KOPT-K1 (cell line): ENCODE data around the gene RIC3.

Experiments
- H3K27ac ChIP-seq: fragments of 200-600 bp; sonication (generic); 2 replicates; pipeline ENCODE4 v1.5.1; 2016; ENCODE audit warnings: antibody characterized with exemption, mild to moderate bottlenecking, low read depth, low read length; ENCODE audit not compliant: poor library complexity, severe bottlenecking
- H3K36me3 ChIP-seq: fragments of 200-600 bp; sonication (generic); 2 replicates; pipeline ENCODE4 v1.5.1; 2017; ENCODE audit warnings: antibody characterized with exemption, mild to moderate bottlenecking, low read length, moderate library complexity; ENCODE audit not compliant: insufficient read depth
- H3K9me3 ChIP-seq: fragments of 200-600 bp; sonication (generic); 2 replicates; pipeline ENCODE4 v1.5.1; 2017; ENCODE audit warnings: antibody characterized with exemption, low read length, mild to moderate bottlenecking; ENCODE audit not compliant: insufficient read depth, poor library complexity, severe bottlenecking

The RIC3 gene

DNA sequence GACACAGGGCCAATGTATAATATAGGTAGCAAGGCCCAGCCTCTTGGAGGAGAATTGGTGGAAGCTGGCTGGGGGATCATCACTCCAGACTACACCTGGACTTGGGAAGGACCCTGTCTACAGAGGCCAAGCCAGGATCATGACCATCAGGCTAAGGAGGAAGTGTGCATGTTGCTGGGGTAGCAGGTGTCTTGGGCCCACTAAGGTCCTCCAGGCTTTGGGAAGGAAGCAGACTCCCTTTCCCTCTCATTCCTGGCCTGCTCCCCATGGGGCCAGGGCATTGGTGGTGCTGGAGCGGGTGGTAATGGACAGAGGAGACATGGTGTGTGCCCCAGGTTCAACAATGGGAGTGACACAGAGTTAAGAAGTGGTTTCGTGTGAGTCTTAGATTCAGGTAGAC, 103.8 kb downstream of the RIC3 start:
- H3K27ac ChIP-seq = no peak overlapping the region
- no peaks in the 10 kb centered on the region for H3K36me3 ChIP-seq
- no peaks in the 10 kb centered on the region for H3K9me3 ChIP-seq

DNA sequence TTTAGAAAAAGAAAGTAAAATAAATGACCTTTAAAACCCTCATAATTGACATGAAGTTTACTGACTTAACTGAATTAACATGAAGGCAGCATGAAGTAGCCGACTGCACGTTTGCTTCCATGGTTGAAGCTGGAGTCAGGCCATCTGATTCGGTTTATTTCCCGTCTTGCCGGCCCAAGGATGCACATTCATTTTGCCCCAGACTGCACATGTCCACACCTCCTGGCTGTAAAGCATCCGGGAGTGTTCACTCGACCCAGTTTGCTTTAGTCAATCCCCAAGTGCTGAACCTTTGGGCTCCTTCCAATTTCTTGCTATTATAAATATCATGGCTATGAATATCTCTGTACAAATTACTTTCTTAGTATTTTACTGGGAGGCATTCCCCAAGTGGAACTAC, 105.5 kb downstream of the RIC3 start:
- Histone ChIP-seq H3K27ac (no peak overlapping the region), H3K9me3 (no peaks in the 10 kb centered on the region), H3K36me3 (no peaks in the 10 kb centered on the region)

GRCh38 chr11:8062781-8063257, 106.0 kb downstream of the RIC3 start:
- Histone ChIP-seq H3K36me3 (no peaks in the 10 kb centered on the region), H3K27ac (no peak overlapping the region), H3K9me3 (no peaks in the 10 kb centered on the region)

DNA sequence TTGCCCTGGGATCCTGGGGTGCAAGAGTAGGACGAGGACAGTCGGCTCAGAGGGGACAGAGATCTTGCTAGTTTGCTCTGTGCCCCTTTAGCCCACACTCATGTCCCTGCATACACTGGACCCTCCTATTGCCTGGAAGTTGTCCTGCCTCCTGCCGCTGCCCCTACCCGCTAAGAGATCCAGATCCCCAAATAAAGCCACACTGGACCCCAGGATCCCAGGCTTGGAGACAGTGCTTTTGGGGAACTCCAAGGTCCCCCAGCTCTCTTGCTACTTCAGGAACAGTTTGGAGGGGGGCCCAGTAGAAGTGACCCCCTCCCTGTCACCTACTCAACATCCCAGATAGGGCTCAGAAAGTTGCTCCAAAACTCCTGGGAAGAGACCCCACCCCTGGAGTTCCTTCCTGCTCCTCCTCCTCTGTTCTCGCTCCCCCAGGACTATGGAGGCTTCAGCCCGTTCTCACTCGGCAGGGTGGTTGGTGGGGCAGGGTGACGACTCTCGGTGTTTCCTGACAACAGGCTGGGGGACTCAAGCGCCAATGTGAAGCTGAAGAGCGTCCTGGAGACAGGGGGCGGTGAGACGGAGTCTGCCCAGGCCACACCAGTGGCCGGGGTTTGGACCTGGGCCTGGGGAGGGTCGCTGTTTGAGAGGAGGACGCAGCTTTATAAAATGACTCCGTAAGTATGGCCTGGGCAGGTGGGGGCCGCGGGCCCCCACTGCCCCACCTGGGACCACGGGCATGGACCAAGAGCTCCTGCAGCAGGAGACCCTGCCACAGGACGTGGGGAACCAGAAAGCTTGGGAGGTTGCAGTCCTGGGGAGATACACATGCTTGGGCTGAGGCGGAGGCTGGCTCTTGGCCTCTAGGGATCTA, 107.0 kb downstream of the RIC3 start:
- H3K27ac ChIP-seq = no peak overlapping the region
- H3K9me3 ChIP-seq = no peaks in the 10 kb centered on the region
- H3K36me3 ChIP-seq = no peaks in the 10 kb centered on the region

DNA sequence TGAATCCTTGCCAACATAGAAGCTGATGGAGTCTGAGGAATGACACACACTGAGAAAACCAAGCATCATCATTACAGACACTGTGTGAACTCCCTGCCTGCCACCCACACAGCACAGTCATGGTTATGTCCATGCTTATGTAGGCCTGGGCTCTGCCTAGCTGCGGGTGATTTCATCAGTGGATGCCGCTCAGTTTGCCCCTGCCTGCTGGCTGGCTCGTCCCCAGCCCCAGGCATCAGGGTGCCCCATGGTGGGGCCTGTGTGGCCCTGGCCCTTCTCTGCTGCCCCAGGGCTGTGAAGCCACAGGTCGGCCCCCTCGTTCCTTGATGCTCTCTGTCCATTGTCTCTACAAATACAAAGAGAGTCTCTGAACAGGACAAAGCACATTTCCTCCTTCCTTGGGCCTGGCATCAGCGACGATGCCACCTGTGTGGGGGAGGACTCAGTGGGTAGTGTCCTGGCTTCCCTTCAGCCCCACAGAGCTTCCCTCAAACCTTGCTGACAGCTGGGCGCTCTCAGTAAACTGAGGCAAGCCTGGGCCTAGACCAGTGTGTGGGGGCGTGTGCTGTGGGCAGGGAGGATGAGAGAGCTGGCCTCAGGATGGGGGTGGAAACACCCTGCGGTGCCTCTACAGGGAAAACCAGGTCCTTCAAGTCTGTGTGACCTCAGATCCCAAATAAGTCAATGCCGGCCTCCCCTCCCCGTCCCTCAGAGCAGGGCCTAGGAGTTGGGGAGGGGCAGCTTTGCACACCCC, 107.8 kb downstream of the RIC3 start:
- Histone ChIP-seq H3K9me3 (no peaks in the 10 kb centered on the region), H3K27ac (no peak overlapping the region), H3K36me3 (no peaks in the 10 kb centered on the region)

DNA sequence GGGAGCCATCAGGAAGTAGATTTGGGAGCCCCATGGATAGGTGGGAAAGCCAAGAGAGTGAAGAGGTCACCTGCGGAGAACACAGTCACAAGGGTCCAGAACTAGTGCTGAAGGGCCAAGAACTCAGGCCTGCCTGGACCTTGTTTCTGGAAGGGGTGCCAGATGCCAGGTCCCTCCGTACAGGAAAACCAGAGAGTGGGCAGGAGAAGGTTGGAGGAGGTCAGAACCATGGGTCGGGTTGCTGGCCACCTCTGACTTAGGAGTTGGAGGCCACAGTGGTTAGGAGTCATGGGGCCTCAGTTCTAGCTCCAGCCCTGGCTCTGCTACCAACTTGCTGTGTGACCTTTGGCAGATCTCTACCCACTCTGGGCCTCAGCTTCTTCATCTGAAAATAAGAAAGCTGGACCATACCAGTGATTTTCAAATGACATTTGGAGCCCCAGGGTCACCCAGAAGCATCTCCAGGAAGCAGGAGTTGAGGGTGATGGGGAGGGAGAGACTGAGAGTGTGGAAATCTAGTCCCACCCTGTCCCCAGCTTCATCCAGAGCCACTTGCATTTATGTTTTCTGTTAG, 108.6 kb downstream of the RIC3 start:
- Histone ChIP-seq H3K27ac (no peak overlapping the region), H3K36me3 (no peaks in the 10 kb centered on the region), H3K9me3 (no peaks in the 10 kb centered on the region)

DNA sequence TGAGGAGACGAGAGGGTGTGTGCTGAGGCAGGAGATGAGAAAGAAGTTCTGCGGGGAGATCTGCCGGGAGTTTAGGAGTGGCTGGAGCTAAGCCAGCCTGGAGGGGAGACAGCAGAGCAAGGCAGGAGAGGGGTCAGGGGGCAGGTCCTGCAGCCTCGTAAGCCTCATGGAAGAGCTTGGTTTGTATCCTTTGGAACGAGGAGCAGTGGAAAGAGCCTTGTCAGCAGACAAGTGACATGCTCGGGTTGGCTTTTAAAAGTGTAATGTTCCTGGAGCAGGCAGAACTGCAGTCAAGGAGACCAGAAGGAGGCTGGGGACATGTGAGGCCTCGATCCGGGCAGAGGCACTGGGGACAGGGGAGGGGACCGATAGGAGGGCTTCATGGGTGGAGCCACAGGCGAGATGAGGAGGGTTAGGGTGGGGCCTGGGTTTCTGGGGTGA, 109.2 kb downstream of the RIC3 start:
- Histone ChIP-seq H3K36me3 (no peaks in the 10 kb centered on the region), H3K9me3 (no peaks in the 10 kb centered on the region), H3K27ac (no peak overlapping the region)

GRCh38 chr11:8059030-8059429, 109.8 kb downstream of the RIC3 start:
- H3K36me3 ChIP-seq = no peaks in the 10 kb centered on the region
- H3K27ac ChIP-seq = no peak overlapping the region
- no peaks in the 10 kb centered on the region for H3K9me3 ChIP-seq

DNA sequence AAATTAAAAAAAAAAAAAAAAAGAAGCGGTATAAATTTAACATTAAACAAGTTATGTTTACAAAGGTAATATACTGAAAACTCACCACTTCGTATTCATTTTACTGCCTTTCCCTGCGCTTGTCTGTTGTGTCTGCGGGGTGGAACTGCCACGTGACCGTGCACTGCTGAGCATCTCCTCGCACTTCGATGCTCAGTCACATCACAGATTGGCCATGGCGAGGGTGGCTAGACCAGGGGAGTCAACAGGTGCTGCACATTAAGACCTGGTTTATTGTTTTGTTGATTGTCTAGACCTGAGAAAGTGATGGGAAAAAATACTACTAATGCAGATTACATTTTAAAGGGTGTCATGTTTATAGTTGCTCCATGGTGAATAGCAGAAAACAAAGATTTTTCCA, 110.6 kb downstream of the RIC3 start:
- H3K36me3 ChIP-seq = no peaks in the 10 kb centered on the region
- no peaks in the 10 kb centered on the region for H3K9me3 ChIP-seq
- H3K27ac ChIP-seq = no peak overlapping the region

DNA sequence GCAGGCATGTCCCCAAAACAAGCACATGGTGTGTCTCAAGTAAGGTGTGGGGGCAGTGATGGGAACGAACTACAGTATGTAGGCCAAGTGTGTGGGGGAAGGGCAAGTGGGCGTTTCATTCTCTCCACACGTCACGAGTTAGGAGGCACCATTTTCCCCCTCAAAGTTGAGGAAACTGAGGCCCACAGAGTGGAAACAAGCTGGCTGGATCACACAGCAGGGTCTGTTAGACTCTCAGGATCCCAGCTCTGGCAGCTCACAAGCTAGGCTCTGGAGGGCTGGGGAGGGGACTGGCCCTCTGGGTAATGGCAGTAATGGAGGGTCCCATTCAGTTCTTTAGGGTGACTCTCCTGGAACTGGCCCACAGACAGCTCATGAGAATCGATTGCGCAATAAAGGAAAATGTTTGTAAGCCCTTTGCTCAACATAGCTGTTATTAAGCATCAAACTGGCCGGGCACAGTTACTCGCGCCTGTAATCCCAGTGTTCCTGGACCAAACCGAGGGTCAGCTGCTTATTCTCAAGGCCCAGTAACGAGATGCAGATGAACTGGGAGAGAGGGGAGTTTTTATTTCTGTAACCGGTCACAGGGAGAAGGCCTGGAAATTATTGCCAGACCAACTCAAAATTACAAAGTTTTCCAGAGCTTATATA, 111.9 kb downstream of the RIC3 start:
- H3K27ac ChIP-seq = no peak overlapping the region
- no peaks in the 10 kb centered on the region for H3K9me3 ChIP-seq
- no peaks in the 10 kb centered on the region for H3K36me3 ChIP-seq
